Measurements from ENCODE around the gene CORO1C.

CORO1C gene

DNA sequence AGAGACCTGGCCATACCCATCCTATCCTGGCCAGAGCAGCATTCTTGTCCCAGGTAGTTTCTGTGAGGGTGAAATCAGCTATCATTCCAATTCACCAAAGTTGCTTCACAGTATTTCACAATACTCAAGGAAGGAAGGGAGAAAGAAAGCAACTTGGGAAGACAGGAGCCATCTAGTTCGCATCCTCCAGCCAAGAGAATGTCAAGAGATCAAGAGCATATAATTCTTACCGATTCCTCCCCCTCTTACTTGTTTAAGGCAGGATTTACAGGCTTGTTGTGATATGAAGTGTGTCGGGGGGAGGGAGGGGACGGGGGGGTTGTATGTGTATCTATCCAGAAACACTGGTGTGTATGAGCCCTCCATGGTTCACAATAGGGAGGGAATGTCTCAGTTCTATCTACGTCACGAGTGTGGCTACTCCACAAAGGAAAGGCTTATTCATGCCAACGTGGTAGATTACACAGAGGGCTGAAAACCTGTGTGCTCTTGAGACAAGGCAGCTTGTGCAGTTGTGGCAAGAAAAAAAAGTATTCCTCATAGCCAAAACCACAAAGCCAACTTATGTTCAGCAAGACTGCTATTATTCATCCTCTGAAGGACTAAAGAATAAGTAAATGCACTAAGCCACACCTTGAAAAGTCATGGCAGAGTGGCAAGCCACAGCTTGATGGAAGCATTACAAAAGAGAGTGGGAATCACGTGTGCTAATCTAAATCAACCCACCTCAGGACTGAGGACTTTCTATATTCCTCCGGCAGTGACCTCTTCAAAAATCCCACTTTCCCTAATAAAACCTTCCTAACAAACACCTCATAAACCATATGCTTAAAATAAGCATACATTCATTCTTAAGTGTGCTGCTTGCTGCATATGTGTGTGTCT is 35.0 kb downstream of the CORO1C start:
- no peak for DNase-seq

DNA sequence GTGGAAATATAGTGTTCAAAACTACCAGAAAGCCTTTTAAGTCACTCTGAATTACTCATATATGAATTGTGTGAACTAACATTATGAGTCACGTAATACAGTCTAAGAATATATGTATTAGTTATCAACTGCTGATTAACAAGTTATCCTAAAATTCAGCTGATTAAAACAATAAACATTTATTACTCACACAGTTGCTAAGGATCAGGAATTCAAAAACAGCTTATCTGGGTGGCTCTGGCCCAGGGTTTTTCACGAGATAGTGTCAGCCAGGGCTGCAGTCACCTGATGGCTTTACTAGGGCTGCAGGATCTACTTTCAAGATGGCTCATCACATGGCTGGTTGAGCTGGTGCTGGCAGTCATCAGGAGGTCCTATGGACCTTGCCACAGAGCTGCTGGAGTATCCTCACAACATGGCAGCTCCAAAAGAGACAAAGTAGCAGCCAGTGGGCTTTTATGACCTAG is 36.5 kb downstream of the CORO1C start:
- DNase-seq = no peak

DNA sequence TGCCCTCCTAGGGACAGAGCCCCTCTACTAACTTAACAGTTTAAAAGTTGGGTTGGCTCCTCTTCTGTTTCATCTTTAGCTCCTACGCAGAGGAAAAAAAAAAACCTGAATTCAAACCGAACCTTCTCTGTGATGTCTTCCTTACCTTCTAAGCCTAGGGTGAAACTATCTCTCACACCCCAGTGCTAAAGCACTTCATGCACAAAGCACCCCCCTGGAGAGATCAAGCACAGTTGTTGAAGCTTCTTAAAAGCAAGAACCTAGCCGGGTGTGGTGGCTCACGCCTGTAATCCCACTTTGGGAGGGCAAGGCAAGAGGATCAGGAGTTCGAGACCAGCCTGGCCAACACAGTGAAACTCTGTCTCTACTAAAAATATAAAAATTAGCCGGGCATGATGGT is 37.6 kb downstream of the CORO1C start:
- no peak for DNase-seq

DNA sequence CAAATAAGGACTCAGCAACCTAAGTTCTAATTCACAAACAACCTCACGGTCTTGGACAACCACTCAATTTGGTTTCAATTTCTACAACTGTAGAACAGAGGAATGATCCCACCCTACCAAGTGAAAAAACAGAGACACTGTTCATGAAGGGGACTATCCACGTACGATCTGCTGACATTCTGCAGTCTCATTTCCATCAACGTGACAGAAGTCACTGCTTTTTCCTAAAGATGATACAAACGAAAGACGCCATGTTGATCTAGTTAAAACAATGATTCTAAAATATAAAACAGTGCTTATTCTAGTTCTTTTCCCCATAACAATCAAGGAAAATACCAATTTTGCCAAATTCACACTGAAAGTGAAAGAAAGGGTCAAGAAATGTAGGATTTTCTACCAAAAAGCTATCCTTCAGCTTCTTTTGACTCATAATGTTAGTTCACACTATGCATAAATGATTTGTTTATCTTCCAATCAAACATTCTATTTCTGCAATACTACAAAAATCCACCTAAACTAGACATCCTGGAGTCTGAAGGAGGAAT is 38.1 kb downstream of the CORO1C start:
- DNase-seq = no peak

DNA sequence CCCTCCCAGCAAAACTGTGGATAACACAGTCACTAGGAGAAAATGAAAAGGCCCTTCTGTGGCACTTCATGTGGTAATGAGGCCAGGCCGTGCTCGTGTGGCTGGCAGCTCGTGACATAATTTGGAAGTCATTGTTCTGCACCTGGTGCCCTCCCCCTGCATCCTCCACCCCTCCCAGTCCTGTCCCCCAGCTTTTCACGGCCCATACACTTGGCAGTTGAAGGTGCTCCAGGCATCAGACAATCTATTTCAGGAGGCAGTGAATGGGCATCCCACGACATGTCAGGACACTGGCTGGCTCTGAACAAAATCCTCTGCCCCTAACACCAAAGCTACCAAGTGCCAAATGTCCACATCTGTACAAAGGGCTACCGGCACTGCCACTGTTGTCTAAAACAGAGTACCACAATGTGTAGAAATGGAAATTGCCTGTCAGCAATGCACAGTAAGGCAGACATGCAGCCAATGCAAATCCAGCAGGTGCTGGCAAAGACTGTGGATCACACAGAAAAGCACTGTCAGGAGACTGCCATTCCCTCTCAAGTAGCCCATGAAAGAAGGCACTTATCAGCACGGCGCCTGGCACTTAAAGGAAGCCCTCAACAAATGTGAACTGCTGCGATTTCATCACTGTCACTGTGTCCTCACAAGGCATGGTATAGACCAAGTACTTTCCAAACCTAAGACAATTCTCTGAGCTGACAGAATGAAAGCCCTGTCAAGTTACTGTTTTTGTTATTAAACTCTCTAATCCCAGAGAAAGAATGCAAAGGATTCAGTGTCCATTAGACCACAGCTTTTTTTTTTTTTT is 39.1 kb downstream of the CORO1C start:
- DNase-seq = peak; percentile 96

DNA sequence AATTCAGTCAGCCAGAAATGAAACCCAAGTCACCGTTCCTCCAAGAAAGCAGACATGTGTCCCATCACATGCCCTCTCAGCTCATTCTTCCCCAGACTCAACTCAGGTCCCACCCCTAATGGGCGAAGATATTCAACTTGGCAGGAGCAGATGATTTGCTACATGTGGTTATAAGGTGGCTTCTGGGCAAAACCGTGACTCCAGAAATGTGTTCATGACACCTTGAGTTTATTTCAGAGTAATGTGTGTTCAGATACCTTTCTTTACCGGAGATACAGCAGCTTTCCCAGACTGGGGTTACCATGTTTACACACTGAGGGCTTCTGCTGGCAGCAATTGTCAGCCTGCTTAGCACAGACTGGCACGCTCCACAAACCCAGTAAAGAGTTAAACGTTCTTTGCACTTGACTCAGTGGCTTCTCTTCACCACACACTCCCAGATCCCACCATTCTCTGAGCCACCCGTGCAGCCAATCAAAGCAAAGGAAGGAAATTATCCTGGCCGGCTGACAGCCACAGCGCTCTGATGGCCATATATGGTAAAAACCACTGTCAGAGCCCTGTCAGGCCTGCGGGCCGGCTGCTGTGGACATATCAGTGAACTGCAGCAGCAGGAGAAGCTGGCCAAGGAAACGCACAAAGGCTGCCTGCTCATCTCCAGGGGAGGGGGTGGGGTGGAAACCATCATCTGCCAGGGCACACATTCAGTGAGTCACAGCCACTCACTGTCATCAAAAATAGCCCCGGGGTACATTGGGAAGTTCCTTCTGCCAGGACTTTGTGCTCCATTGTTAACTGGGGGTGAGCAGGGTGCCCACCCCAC is 39.9 kb downstream of the CORO1C start:
- peak; percentile 96 for DNase-seq

DNA sequence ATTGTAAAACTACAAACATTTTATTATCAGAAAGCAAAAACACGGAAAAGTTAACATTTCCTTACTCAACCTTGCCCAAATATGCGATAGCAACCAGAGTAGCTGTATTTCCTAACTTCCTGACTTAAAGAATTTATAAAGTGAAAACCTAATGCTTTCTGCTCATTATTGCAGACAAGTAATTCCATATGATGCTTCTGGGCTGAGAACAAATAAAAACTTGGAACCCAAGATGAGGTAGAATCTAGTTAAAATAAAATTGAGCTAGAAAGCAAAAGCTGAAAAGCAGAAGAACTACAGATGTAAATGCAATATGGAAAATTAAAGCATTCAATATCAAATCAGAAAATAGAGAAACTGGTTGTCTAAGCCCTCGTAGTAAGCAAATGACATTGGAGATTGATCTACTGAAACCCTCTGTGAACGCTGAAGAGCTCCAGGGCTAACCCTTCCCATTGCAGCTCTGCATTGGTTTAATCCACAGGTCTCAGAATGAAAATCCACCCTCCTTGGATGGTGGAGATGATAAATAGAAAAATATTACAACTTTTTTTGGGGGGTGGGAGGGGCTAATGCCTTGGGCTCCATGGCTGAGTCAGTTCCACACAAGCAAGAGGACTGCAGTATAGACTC is 40.7 kb downstream of the CORO1C start:
- DNase-seq = peak; percentile 26

DNA sequence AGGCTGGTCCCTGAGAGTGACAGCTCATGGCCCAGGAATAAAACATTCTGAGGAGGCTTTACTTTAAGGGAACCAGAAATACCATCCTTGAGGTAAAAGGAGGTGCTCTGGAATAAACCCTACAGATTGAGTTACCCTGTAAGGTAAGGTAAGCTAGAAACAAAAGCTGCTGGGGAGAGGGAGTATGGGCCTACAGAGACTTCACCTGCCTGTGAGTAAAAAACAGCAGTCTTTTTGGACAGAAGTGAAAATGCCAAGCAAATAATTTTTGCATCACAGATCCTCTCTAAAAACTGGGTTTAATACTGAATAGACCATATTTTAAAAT is 41.2 kb downstream of the CORO1C start:
- no peak for DNase-seq

DNA sequence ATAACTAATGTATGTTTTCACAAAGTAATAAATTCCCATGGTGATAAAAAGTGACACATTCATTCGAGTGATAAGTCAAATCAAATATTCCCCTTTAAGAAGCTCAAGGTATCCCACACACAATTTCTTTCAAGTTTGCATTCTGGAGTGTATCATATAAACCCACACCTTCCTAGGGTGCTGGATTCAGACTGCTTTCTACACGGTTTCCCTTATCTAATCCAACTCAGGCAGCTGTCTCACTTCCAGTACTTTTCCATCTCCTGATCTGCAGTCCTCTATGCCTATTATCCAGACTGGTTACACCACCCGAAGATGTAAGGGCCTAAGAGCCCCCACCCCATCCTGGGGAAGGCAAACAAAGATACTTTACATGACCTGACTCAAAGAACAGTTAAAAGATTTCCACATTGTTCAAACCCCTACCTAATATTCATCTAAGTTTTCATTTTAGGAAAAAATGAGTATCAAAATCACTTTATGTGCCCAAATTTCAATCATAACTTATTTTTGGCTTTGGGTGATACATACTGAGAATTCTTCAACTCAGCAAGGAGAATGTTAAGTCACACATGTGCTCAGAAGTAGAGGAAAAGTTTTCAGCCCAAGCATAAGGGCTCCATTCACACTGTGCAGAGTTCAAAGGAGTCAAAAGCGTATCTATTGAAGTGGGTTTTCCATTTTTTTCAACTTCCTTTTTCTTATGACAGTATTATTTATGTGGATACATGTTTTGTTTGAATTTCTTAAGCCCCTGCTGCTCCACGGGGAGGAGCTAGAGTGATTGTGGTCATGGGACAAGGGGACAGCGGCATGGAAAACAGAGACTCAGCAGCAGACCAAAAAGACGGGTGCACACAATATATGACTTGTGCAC is 41.8 kb downstream of the CORO1C start:
- peak; percentile 21 for DNase-seq

DNA sequence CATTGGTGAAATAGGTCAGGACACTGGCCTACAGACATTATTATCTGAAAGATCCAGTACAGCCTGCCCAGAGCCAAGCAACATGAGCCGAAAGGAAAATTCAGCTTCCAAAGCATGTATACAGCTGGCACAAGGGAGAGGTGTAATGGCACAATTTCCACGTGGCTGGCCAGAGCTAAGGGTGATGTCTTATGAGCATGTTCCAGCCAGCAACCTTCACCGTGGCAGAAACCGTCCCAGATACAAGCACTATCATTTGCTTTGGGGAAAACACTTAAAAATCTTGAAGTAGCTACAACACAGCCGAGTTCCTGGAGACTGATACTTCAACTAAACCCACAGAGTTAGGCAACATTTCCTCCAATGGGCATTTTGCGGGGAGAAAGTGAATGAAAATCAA is 44.5 kb downstream of the CORO1C start:
- no peak for DNase-seq

DNA sequence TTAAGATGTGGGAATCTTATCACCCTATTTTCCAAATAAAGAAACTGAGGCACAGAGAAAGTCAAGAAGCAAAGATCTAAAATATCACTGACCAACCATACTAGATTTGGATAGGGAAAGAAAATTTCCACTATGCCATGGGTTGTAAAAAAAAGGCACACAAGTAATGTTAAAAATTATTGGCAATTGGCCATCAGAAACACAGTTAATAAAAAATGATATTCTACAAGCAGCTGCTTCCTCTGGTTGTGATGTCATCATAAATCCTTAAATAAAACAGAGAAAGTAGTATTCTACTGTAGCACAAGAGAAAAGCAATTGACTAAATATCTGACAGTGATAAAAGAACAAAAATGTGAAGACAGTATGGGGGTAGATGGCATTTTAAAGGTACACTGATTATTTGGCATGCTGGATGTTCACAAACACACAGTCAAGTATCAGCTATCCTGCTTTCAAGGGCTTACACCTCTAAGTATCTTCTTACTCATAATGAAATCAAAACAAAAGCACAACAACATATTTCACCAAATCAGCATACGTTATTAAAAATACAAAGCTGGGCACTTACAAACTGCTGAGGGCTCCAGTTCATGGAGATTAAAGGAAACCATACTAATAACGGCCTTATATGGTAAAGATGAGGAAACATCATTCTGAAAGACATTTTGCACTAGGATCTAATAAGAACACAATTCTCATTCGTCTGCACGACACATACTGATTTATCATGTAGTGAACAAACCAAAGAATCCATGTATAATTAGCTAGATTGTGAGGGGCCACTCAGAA is 45.7 kb downstream of the CORO1C start:
- DNase-seq = no peak

DNA sequence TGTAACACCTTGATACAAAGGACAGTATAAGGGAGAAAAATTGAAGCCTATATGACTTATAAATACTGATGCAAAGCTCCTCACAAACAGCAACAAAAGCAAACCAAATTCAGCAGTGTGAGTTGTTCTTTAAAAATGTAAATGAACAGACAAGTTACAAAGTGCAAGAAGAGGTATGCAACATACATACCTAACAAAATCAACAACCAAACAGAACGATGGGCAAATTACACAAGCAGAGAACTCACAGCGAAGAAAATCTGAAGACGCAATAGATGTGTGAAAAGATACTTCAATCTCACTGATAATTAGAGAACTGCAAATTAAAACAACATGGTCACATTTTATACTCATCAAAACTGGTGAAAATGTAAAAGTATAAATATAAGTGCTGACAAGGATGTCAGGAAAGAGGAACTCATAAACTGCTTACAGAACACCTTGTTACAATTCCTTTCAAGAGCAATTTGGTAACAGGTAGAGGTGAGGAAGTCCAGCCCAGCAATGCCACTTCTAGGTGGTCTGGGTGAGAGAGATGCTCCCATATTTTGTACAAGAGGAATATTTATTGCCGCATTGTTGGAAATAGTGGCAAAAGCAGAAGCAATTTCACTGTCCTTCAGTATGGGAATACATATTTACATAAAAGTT is 47.3 kb downstream of the CORO1C start:
- no peak for DNase-seq

DNA sequence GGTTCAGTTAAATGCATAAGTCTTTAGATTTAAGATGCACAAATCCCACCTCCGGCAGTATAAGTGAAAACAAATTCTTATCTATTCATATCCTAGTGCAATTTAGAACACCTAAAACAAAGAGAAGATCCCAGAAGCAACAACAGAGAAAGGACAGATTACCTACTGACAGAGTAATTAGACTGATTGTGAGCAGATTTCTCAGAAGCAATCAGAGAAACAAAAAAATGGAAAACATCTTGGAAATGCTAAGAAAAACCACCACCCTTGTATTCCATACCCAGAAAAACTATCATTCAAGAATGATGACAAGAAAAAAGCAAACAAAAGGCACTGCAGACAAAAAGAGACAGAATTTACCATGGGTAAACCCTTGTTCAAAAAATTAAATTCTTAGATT is 50.0 kb downstream of the CORO1C start:
- no peak for DNase-seq

DNA sequence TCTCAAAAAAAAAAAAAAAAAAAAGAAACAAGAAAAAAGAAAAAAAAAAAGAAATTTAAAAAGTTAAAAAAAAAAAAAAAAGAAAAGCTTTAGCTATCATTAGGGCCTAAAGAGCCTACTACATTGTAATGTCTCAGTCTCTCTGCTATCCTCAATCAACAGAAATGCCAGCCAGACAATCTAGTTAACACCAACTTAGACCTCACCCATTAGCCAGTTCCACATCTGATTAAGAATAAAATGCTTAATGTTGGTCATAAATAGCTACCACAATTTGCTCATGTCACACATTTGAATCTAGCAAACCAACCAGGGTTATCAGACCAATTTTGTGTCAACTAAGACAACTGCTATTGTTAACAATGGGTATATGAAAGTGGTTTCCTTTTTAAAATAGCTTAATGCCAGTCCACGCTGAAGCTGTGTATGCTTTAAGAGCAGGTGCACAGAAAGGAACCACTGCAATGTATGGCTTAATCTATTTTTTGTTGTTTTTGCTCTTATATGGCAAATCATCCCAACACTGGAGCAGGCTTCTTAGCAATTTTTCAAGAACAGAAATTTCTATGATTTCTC is 52.1 kb downstream of the CORO1C start:
- no peak for DNase-seq

DNA sequence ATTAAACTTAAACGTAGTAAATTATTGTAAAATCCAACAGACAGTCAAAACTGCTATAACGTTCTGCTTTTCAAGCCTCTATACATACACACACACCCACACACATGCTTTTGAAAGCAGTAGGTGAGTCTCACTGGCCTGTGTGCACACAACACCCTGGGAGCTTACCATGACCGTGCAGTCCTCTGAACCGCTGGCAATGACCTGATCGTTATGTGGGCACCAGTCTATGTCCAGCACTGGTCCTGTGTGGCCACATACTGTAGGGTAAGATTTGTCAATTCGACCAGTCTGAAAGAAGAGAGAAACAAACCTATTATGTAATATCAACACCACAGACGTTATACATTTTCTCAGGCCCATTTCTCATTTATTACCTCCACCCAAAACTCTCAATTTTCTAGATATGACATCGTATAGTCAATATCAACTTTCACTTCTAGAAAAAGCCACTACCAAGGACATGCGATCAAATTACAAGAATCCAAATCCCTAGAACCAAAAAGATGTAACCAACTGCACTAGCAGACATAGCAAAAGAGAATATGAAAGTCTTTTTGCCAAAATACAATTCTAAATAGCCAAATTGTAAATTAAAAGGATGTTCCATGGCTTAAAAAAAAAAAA is 53.1 kb downstream of the CORO1C start:
- no peak for DNase-seq

DNA sequence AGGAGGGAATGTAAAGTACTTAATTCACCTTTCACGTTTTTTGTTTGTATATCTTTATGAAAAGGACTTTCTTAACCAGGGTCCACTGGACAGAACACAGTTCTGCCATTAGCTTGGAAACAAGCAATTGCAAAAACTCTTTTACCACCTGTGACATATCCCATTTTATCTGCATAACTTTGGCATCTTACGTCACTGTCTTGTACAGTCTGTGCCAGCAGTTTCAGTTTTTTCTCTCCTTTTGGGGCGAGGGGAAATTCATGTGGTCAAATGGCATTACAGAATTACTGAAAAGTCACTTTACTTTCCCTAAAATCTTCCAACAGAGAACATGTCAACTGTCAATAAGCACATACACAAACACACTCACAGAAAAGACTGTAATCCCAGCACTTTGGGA is 53.9 kb downstream of the CORO1C start:
- DNase-seq = no peak

DNA sequence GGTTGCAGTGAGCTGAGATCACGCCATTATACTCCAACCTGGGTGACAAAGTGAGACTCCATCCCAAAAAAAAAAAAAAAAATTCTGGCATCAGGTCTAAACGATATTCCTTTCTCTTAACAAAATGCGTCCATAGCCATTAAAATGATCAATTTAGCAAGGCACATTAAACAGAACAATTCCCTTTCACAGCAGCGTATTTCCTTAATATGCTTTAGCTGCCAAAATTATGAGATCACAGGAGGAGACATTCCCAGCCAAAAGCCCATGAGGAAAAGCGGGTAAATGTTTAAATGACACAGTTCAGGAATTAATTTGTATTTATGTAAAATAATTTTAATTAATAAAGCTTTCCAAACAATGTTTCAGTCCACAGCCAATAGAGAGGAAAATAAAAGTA is 54.6 kb downstream of the CORO1C start:
- no peak for DNase-seq

DNA sequence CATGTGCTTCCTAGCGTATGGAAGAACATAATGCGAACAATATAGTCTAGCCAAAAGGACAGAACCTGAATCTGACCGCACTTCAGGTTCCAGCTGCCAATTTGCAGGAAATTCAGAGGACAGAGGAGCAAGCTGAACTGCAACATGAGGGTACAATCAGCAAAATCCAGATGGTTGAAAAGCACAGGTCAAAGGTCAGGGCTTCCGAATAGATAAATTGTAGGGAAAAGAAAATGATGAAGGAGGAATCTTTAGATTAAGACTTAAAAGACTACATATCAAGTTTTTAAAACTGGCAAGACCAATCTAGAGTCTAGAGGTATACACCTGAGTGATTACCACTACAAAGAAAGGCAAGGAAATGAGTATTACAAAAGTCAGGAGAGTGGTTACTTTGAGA is 55.5 kb downstream of the CORO1C start:
- DNase-seq = no peak

DNA sequence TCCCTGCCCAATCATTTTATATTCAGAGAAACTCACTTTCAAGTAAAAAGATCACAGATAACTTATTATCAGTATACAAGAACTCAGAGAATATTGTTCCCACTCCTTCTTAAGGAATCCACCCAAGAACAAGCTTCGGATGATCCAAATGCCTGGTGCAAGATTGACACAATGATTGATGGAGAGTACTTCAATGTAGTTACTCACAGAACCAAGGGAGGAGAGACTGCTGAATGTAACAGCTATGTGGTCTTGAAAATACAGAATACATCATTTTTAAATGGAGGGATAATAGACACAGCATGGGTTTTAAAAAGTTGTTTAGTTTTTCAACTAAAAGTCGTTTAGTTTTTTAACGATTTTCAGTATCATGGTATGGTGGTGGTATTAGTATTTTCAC is 59.3 kb downstream of the CORO1C start:
- no peak for DNase-seq

Data from NCI-H1092 treated with DMSO at 0.1 percent for 48 hours (cell line).